ENCODE data around the gene TBC1D21. TPM values are rescaled to one million over a fixed set of nuclear protein-coding genes. Genes with fewer than 3 reads are reported as not detected.

TBC1D21 gene
- total and polyA plus RNA-seq, 2 of the 8 experiments (the other 6 are each of a cell fraction or from before 2014, with no cell fraction given), result not detected

DNA sequence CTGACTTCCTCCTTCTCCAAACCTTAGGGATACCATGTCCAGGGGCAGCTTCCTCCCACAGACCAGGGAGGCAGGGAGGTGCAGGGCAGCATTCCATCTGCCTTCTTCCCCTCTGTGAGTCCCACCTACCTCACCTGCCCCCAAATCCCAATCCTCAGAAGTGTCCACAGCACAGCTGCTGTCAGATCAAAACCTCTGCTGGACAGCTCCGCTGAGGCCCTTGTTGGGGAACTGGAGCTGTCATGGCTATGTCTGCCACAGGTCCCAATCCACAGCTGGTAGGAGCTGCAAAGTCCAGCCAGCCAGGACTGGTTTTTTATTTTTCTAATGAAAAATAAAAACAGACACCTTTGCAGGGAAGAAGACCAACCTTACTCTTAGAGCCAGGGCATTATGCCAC lies 40.7 kb upstream of the TBC1D21 start:
- no peaks in the 10 kb centered on the region for H3K79me2 ChIP-seq (ENCODE audit: control insufficient read depth in 1 of 2, insufficient read depth in 2 of 2, low read length in 2 of 2)
- TF ChIP-seq SIN3A (conservative IDR thresholded peaks at IDR 0.05 in 1 of 2, IDR thresholded peaks at IDR 0.05 in 1 of 2; ENCODE audit: low read depth in 1 of 2, low read length in 2 of 2) (peak; percentile 88 to 90; a peak in 2 of 4 replicates), RBBP5 (IDR thresholded peaks at IDR 0.05; ENCODE audit: borderline replicate concordance, low read depth, low read length) (no peak)
- CTCF ChIA-PET (ENCODE audit: partially characterized antibody), result interaction anchor here (0.7 to 2.1 kb wide), 7 partner anchors 11 to 133 kb away, joined by 3 to 9 read pairs (median 3); partner anchors contain the start of gene TBC1D21
- H3K36me3 ChIP-seq (ENCODE audit: control insufficient read depth in 2 of 4, insufficient read depth in 4 of 4, low read length in 3 of 4), result no peaks in the 10 kb centered on the region
- H2BK12ac ChIP-seq (ENCODE audit: low read depth, low read length), result no peak overlapping the region
- peaks cover 0 to 2% of the 10 kb centered on the region in 2 experiments for H4K20me1 ChIP-seq (replicated peaks in 1 of 2; ENCODE audit: control insufficient read depth in 1 of 2, insufficient read depth in 2 of 2, low read length in 2 of 2)
- no peak overlapping the region for H2AFZ ChIP-seq (ENCODE audit: low read length)
- H2BK15ac ChIP-seq (ENCODE audit: low read length), result no peak overlapping the region
- no peak overlapping the region for H4K8ac ChIP-seq (ENCODE audit: extremely low read depth, insufficient read depth, low read length)
- no peak overlapping the region for H4K91ac ChIP-seq (replicated peaks; ENCODE audit: insufficient read length, low read length)
- H3K27ac ChIP-seq (ENCODE audit: low read depth, low read length), result no peak overlapping the region
- H3K4me2 ChIP-seq (ENCODE audit: insufficient read depth in 1 of 2, low read depth in 2 of 2, low read length in 2 of 2), result no peak overlapping the region
- POLR2A ChIA-PET (ENCODE audit: partially characterized antibody), result no interaction called here
- H2BK5ac ChIP-seq (ENCODE audit: low read depth, low read length), result no peak overlapping the region
- 100% methylated on average over 1 of the region's 1 CpG; no CpG with 5 or more reads in 1 of the 2 experiments for WGBS, 2 experiments (ENCODE audit: extremely low coverage in 1 of 2, insufficient coverage in 1 of 2, insufficient read length in 1 of 2, insufficient replicate concordance in 2 of 2, low coverage in 1 of 2, low lambda C conversion rate in 2 of 2, missing lambda C conversion rate in 1 of 2)
- no peaks in the 10 kb centered on the region for H3K79me1 ChIP-seq (ENCODE audit: low read depth, low read length)
- no peak overlapping the region for H3K9ac ChIP-seq (replicated peaks in 1 of 4; ENCODE audit: extremely low read depth in 1 of 4, low read depth in 3 of 4, low read length in 3 of 4)
- no peaks in the 10 kb centered on the region for H3K27me3 ChIP-seq (replicated peaks in 1 of 4; ENCODE audit: control insufficient read depth in 3 of 4, extremely low read depth in 1 of 4, insufficient read depth in 3 of 4, low read length in 3 of 4)
- H3K4me3 ChIP-seq (ENCODE audit: extremely low read depth in 1 of 4, insufficient read depth in 2 of 4, low read depth in 3 of 4, low read length in 4 of 4), result no peak overlapping the region
- no peak overlapping the region for H3K4ac ChIP-seq (replicated peaks; ENCODE audit: insufficient read length, low read depth, low read length)
- DNase-seq (ENCODE audit: low read depth in 1 of 2, low spot score in 2 of 2) (no peak), FAIRE-seq (no peak)
- no peaks in the 10 kb centered on the region for H3K9me3 ChIP-seq (ENCODE audit: insufficient read depth in 2 of 2, low read depth in 1 of 2, low read length in 1 of 2)
- no peak overlapping the region for H3K23ac ChIP-seq (ENCODE audit: insufficient read length)
- H3K18ac ChIP-seq (ENCODE audit: extremely low read depth, low read length), result no peak overlapping the region
- H3K14ac ChIP-seq (ENCODE audit: insufficient read length), result no peak overlapping the region
- no peak overlapping the region for H2BK20ac ChIP-seq (ENCODE audit: low read length)
- H3K56ac ChIP-seq (replicated peaks; ENCODE audit: insufficient read length, low read depth, low read length), result no peak overlapping the region
- H2AK5ac ChIP-seq (ENCODE audit: low read depth, low read length), result no peak overlapping the region
- H3K4me1 ChIP-seq (replicated peaks in 1 of 4; ENCODE audit: control insufficient read depth in 3 of 4, insufficient read depth in 4 of 4, low read length in 3 of 4), result no peaks in the 10 kb centered on the region
- no peaks in the 10 kb centered on the region for H3K23me2 ChIP-seq (ENCODE audit: low read depth, low read length)
- no peak overlapping the region for H4K5ac ChIP-seq (ENCODE audit: insufficient read length, low read depth, low read length)
- no peak overlapping the region for H2BK120ac ChIP-seq (replicated peaks; ENCODE audit: low read depth, low read length)

Data from H1 (cell line).